ENCODE results near the gene MDP1.
A peak's percentile ranks its signal among the peaks of the same experiment; 100 is the strongest.

Gene MDP1

DNA sequence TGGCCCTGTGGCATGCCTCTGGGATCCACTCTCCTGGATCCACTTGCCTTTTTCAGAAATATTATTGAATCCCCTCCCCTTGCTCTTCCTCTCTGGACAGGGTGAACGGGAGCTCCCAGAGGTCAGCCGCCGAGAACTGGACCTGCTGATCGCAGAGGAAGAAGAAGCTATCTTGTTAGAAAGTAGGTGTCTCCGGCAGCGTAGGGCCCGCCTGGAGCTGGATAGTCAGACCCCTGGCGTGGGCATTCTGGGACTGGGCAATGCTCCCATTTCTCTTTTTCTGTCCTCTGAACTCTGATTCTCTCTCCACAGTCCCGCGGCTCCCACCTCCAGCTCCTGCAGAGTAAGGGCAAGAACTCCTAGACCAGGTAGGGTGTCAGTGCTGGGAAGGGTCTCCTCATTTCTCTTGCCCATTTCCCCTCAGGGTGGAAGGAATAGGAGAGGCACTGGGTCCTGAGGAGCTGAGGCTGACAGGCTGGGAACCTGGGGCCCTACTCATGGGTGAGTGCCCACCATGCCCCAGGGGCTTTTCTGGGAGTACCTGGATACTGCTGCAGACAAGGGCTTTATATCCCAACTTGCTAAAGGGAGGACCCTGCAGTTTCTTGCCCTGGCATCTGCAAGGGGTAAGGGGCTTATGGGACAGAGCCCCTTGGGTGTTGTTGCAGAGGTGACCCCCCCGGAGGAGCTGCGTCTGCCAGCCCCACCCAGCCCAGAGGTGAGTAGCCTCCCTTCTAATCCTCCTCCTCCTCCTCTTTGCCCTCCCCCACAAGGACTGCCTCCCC is 38.6 kb downstream of the MDP1 start:
- H3K9ac ChIP-seq (ENCODE audit: low read length), result no peak overlapping the region
- H2AK5ac ChIP-seq (ENCODE audit: low read length), result no peak overlapping the region
- H4K91ac ChIP-seq (ENCODE audit: low read depth, low read length), result no peak overlapping the region
- no peaks in the 10 kb centered on the region for H3K9me3 ChIP-seq (ENCODE audit: insufficient read depth, low read depth, low read length)
- H3K4me3 ChIP-seq (ENCODE audit: low read depth, low read length), result no peak overlapping the region
- H2BK120ac ChIP-seq (ENCODE audit: insufficient read depth, low read length, poor library complexity), result no peak overlapping the region
- no peak overlapping the region for H4K12ac ChIP-seq (ENCODE audit: low read depth, low read length)
- no peak overlapping the region for H3K4ac ChIP-seq (ENCODE audit: low read depth, low read length)
- H3K14ac ChIP-seq (ENCODE audit: low read length), result no peak overlapping the region
- no peaks in the 10 kb centered on the region for H3K27me3 ChIP-seq (ENCODE audit: insufficient read depth, low read length)
- no peak overlapping the region for H3K4me2 ChIP-seq (ENCODE audit: low read length)
- no peak overlapping the region for H3K23ac ChIP-seq (ENCODE audit: low read length)
- H3K79me2 ChIP-seq (ENCODE audit: control insufficient read depth, insufficient read depth, low read length, poor library complexity), result no peaks in the 10 kb centered on the region
- no peaks in the 10 kb centered on the region for H3K79me1 ChIP-seq (ENCODE audit: low read length)
- no peak overlapping the region for H3K27ac ChIP-seq (ENCODE audit: low read depth, low read length)
- no peaks in the 10 kb centered on the region for H3K4me1 ChIP-seq (ENCODE audit: control insufficient read depth in 1 of 2, insufficient read depth in 2 of 2, low read length in 2 of 2)
- H3K36me3 ChIP-seq (ENCODE audit: control insufficient read depth in 1 of 2, insufficient read depth in 2 of 2, low read length in 2 of 2), result peaks cover 51 to 61% of the 10 kb centered on the region in 2 experiments
- H3K18ac ChIP-seq (ENCODE audit: low read length), result no peak overlapping the region
- no peak overlapping the region for H2BK12ac ChIP-seq (ENCODE audit: low read length)
- no peak overlapping the region for H2BK5ac ChIP-seq (ENCODE audit: low read depth, low read length, poor library complexity)
- WGBS (ENCODE audit: extremely low coverage, insufficient coverage, insufficient read length), result no CpG with 5 or more reads among the region's 12 CpGs
- no peak overlapping the region for H2AFZ ChIP-seq (ENCODE audit: insufficient read depth, low read length, poor library complexity)
- DNase-seq, result no peak
- H4K8ac ChIP-seq (ENCODE audit: low read depth, low read length), result no peak overlapping the region

DNA sequence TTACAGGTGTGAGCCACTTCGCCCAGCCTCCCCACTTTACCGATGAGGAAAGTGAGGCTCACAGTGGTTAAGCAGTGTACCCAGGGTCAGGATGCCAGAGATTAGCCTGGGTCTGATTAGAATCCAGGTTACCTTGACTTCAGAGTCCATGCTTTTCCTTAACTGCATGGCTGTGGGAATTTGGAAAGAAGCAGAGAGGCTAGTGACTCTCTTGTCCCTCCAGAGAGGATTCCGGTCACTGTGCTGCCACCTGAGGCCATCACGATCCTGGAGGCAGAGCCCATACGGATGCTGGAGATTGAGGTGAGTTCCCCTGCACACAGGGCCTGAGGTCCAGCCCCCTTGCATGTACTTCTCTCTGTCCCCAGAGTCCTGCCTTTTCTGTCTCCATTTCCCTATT is 39.3 kb downstream of the MDP1 start:
- Histone ChIP-seq H3K14ac (ENCODE audit: low read length) (no peak overlapping the region), H3K4me1 (ENCODE audit: control insufficient read depth in 1 of 2, insufficient read depth in 2 of 2, low read length in 2 of 2) (peaks cover under 1 to 2% of the 10 kb centered on the region in 2 experiments), H3K23ac (ENCODE audit: low read length) (no peak overlapping the region), H4K91ac (ENCODE audit: low read depth, low read length) (no peak overlapping the region), H3K4me2 (ENCODE audit: low read length) (no peak overlapping the region), H3K27me3 (ENCODE audit: insufficient read depth, low read length) (no peaks in the 10 kb centered on the region), H2BK120ac (ENCODE audit: insufficient read depth, low read length, poor library complexity) (no peak overlapping the region), H2BK5ac (ENCODE audit: low read depth, low read length, poor library complexity) (no peak overlapping the region), H3K79me2 (ENCODE audit: control insufficient read depth, insufficient read depth, low read length, poor library complexity) (no peaks in the 10 kb centered on the region), H3K79me1 (ENCODE audit: low read length) (no peaks in the 10 kb centered on the region), H4K8ac (ENCODE audit: low read depth, low read length) (no peak overlapping the region), H3K9ac (ENCODE audit: low read length) (no peak overlapping the region), H3K9me3 (ENCODE audit: insufficient read depth, low read depth, low read length) (no peaks in the 10 kb centered on the region), H3K27ac (ENCODE audit: low read depth, low read length) (no peak overlapping the region), H4K12ac (ENCODE audit: low read depth, low read length) (no peak overlapping the region), H3K36me3 (ENCODE audit: control insufficient read depth in 1 of 2, insufficient read depth in 2 of 2, low read length in 2 of 2) (peaks cover 47 to 54% of the 10 kb centered on the region in 2 experiments), H2AFZ (ENCODE audit: insufficient read depth, low read length, poor library complexity) (no peak overlapping the region), H3K4ac (ENCODE audit: low read depth, low read length) (no peak overlapping the region), H2BK12ac (ENCODE audit: low read length) (no peak overlapping the region), H3K18ac (ENCODE audit: low read length) (no peak overlapping the region), H2AK5ac (ENCODE audit: low read length) (no peak overlapping the region), H3K4me3 (ENCODE audit: low read depth, low read length) (no peak overlapping the region)
- WGBS (ENCODE audit: extremely low coverage, insufficient coverage, insufficient read length), result no CpG with 5 or more reads among the region's 5 CpGs
- DNase-seq, result no peak

DNA sequence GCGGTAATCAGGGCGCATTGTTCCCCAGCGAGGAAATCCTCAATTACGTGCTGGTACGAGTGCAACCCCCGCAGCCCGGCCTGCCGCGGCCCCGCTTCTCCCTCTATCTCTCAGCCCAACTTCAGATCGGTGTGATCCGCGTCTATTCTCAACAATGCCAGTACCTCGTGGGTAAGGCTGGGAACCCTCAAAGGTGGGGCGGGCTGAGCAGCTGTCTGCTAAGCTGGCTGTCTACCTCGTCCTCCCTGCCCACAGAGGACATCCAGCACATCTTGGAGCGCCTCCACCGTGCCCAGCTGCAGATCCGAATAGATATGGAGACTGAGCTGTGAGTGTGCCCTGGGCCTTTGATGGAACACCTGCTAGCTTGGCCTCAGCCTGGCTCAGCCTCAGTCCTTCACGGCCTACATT is 43.0 kb downstream of the MDP1 start:
- Histone ChIP-seq H3K23ac (ENCODE audit: low read length) (no peak overlapping the region), H3K27me3 (ENCODE audit: insufficient read depth, low read length) (no peaks in the 10 kb centered on the region), H3K4ac (ENCODE audit: low read depth, low read length) (no peak overlapping the region), H4K12ac (ENCODE audit: low read depth, low read length) (no peak overlapping the region), H3K79me2 (ENCODE audit: control insufficient read depth, insufficient read depth, low read length, poor library complexity) (no peaks in the 10 kb centered on the region), H3K4me3 (ENCODE audit: low read depth, low read length) (no peak overlapping the region), H2BK12ac (ENCODE audit: low read length) (no peak overlapping the region), H3K4me1 (ENCODE audit: control insufficient read depth in 1 of 2, insufficient read depth in 2 of 2, low read length in 2 of 2) (peaks cover 3 to 7% of the 10 kb centered on the region in 2 experiments), H3K14ac (ENCODE audit: low read length) (no peak overlapping the region), H3K4me2 (ENCODE audit: low read length) (no peak overlapping the region), H4K91ac (ENCODE audit: low read depth, low read length) (no peak overlapping the region), H3K79me1 (ENCODE audit: low read length) (no peaks in the 10 kb centered on the region), H3K9me3 (ENCODE audit: insufficient read depth, low read depth, low read length) (no peaks in the 10 kb centered on the region), H3K18ac (ENCODE audit: low read length) (no peak overlapping the region), H2AFZ (ENCODE audit: insufficient read depth, low read length, poor library complexity) (no peak overlapping the region), H3K27ac (ENCODE audit: low read depth, low read length) (no peak overlapping the region), H3K36me3 (ENCODE audit: control insufficient read depth in 1 of 2, insufficient read depth in 2 of 2, low read length in 2 of 2) (peaks cover 15 to 18% of the 10 kb centered on the region in 2 experiments), H2BK5ac (ENCODE audit: low read depth, low read length, poor library complexity) (no peak overlapping the region), H2BK120ac (ENCODE audit: insufficient read depth, low read length, poor library complexity) (no peak overlapping the region), H2AK5ac (ENCODE audit: low read length) (no peak overlapping the region), H4K8ac (ENCODE audit: low read depth, low read length) (no peak overlapping the region), H3K9ac (ENCODE audit: low read length) (no peak overlapping the region)
- no CpG with 5 or more reads among the region's 20 CpGs for WGBS (ENCODE audit: extremely low coverage, insufficient coverage, insufficient read length)
- DNase-seq, result no peak

DNA sequence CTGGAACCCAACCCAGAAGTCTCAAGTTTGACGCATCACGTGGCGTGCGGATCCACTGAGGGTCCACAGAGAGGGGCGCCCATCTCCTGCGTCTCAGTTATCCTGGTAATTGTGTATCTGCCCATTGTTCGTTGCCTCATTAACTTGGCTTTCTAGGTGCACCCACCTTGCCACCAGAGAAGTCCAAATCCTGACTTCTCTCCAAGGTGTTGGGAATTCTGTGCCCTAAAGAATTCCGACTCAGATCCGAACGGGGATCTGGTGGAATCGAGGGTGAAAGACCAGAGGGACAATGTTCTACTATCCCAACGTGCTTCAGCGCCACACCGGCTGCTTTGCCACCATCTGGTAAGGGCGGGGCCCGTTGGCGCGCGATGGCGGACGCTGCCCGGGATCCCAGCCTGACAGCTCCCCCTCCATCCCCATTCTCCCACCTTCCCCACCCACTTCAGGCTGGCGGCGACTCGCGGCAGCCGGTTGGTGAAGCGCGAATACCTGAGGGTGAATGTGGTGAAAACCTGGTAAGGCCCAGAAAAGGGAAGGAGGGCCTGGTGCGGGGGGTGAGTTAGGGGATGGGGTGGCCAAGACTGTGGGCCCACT is 43.5 kb downstream of the MDP1 start:
- H3K14ac ChIP-seq (ENCODE audit: low read length), result peak overlapping the region; percentile 34
- peaks cover 11 to 17% of the 10 kb centered on the region in 2 experiments for H3K36me3 ChIP-seq (ENCODE audit: control insufficient read depth in 1 of 2, insufficient read depth in 2 of 2, low read length in 2 of 2)
- no peak overlapping the region for H2BK5ac ChIP-seq (ENCODE audit: low read depth, low read length, poor library complexity)
- H3K23ac ChIP-seq (ENCODE audit: low read length), result no peak overlapping the region
- H3K4ac ChIP-seq (ENCODE audit: low read depth, low read length), result no peak overlapping the region
- no peaks in the 10 kb centered on the region for H3K79me1 ChIP-seq (ENCODE audit: low read length)
- H4K91ac ChIP-seq (ENCODE audit: low read depth, low read length), result peak overlapping the region; percentile 26
- peaks cover 3 to 7% of the 10 kb centered on the region in 2 experiments for H3K4me1 ChIP-seq (ENCODE audit: control insufficient read depth in 1 of 2, insufficient read depth in 2 of 2, low read length in 2 of 2)
- H2AFZ ChIP-seq (ENCODE audit: insufficient read depth, low read length, poor library complexity), result peak overlapping the region; percentile 56
- H2BK120ac ChIP-seq (ENCODE audit: insufficient read depth, low read length, poor library complexity), result no peak overlapping the region
- whole genome bisulfite sequencing (ENCODE audit: extremely low coverage, insufficient coverage, insufficient read length), result no CpG with 5 or more reads among the region's 30 CpGs
- peak overlapping the region; percentile 63 for H4K12ac ChIP-seq (ENCODE audit: low read depth, low read length)
- no peak overlapping the region for H2AK5ac ChIP-seq (ENCODE audit: low read length)
- no peaks in the 10 kb centered on the region for H3K79me2 ChIP-seq (ENCODE audit: control insufficient read depth, insufficient read depth, low read length, poor library complexity)
- H3K27ac ChIP-seq (ENCODE audit: low read depth, low read length), result no peak overlapping the region
- H3K18ac ChIP-seq (ENCODE audit: low read length), result no peak overlapping the region
- peak overlapping the region; percentile 67 for H3K4me2 ChIP-seq (ENCODE audit: low read length)
- H3K9me3 ChIP-seq (ENCODE audit: insufficient read depth, low read depth, low read length), result no peaks in the 10 kb centered on the region
- H3K9ac ChIP-seq (ENCODE audit: low read length), result no peak overlapping the region
- peak overlapping the region; percentile 62 for H3K4me3 ChIP-seq (ENCODE audit: low read depth, low read length)
- peak overlapping the region; percentile 81 for H4K8ac ChIP-seq (ENCODE audit: low read depth, low read length)
- no peaks in the 10 kb centered on the region for H3K27me3 ChIP-seq (ENCODE audit: insufficient read depth, low read length)
- DNase-seq, result no peak
- no peak overlapping the region for H2BK12ac ChIP-seq (ENCODE audit: low read length)
